Activated T-cell treated with anti-CD3 and anti-CD28 coated beads, Interleukin-2, amount 50 U/mL, for 72 hours (primary cell): ENCODE results near the gene CATSPERB. TPM values are rescaled to one million over a fixed set of nuclear protein-coding genes. Genes with fewer than 3 reads are reported as not detected.
"Not testable (repeated sequence)": the region's sequence is repeated elsewhere in the genome, so short reads cannot be mapped to it uniquely, and the experiment has no call there.

Source experiments
- ATAC-seq, 2 donors: fragments of 150-1000 bp; cut with Tn5 transposase; replicated peaks in 1 of 2; 2 replicates each; pipeline ENCODE4 v1.10.0; 2021; ENCODE audit warnings: moderate library complexity in 2 of 2, mild to moderate bottlenecking in 1 of 2
- DNase-seq, 2 donors: peaks; one replicate each; pipeline ENCODE4 v3.0.0; 2021 to 2022; ENCODE audit warnings: mixed read lengths in 1 of 2
- H3K27ac Mint-ChIP-seq: one replicate; pipeline ENCODE4 v1.8.0; 2022; ENCODE audit warnings: mild to moderate bottlenecking, moderate library complexity, mixed read lengths
- H3K27me3 Mint-ChIP-seq: one replicate; pipeline ENCODE4 v1.8.0; 2022; ENCODE audit warnings: low read depth, mixed read lengths
- H3K36me3 Mint-ChIP-seq, 2 donors: one replicate each; pipeline ENCODE4 v1.8.0; 2022; ENCODE audit warnings: mixed read lengths in 2 of 2, mild to moderate bottlenecking in 1 of 2; ENCODE audit not compliant: insufficient read depth in 2 of 2
- H3K4me1 Mint-ChIP-seq: one replicate; pipeline ENCODE4 v1.8.0; 2022; ENCODE audit warnings: low read depth, mixed read lengths
- H3K4me3 Mint-ChIP-seq, 2 donors: one replicate each; pipeline ENCODE4 v1.8.0; 2022; ENCODE audit warnings: mild to moderate bottlenecking in 2 of 2, mixed read lengths in 2 of 2, moderate library complexity in 2 of 2
- H3K9me3 Mint-ChIP-seq, 2 donors: one replicate each; pipeline ENCODE4 v1.8.0; 2022; ENCODE audit warnings: mixed read lengths in 2 of 2
- total RNA-seq, 2 donors: library from RNA; stranded (reverse); gene quantifications; one replicate each; pipeline ENCODE4 v1.2.3, GENCODE V29; 2022

The CATSPERB gene
- total RNA-seq, 2 donors from 2014 or later, result 0.91 to 2.3 TPM

GRCh38 chr14:91580876-91581577 is 150.9 kb downstream of the CATSPERB start:
- H3K4me3 Mint-ChIP-seq, result no peak overlapping the region
- H3K27me3 Mint-ChIP-seq, result peaks cover 13% of the 10 kb centered on the region
- H3K9me3 Mint-ChIP-seq, result peaks cover 5 to 6% of the 10 kb centered on the region in 2 donors
- DNase-seq, result no peak
- H3K36me3 Mint-ChIP-seq, result peaks cover 5 to 7% of the 10 kb centered on the region in 2 donors
- H3K4me1 Mint-ChIP-seq, result no peaks in the 10 kb centered on the region
- no peak overlapping the region for H3K27ac Mint-ChIP-seq
- no peak for ATAC-seq

- DNase-seq (no peak), ATAC-seq (no peak)
- Mint-ChIP-seq H3K9me3 (no peaks in the 10 kb centered on the region), H3K4me1 (peaks cover 17% of the 10 kb centered on the region), H3K27ac (no peak overlapping the region), H3K27me3 (peaks cover 29% of the 10 kb centered on the region), H3K36me3 (peaks cover 0 to 4% of the 10 kb centered on the region in 2 donors), H3K4me3 (no peak overlapping the region)
Observed at GRCh38 chr14:91577632-91578233, 154.2 kb downstream of the CATSPERB start.

DNA sequence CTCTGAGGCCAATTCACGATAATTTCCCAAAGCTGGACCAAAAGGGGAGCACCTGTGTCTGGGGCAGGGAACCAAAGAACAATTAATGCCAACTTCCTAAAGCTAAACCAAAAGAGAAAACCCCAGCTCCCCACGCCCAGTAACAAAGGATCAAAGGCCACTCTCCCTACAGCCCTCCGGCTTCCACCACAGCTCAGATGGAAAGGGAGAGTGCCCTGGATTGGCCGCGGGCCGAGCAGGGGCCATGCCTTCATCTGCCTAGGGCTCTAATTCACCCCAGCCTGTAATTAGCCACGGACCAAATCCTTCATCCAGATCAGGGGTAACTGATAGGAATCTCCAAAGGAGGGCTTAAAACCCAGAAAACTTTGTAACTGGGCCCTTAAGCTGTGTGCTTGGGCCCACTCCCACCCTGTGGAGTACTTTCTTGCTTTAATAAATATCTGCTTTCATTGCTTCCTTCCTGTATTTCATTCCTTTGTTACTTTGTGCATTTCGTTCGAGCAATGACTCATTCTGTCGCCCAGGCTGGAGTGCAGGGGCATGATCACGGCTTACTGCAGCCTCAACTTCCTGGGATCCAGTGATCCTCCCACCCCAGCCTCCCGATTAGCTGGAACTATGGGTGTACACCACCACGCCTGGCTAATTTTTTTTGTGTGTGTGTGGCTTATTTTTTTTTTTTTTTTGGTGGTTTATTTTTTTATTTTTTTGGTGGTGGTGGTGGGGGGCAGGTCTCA is 156.2 kb downstream of the CATSPERB start:
- Mint-ChIP-seq H3K36me3 (peaks cover 0 to 4% of the 10 kb centered on the region in 2 donors), H3K4me3 (peak overlapping the region in 1 of 2 donors; percentile 87), H3K27ac (no peak overlapping the region), H3K4me1 (peaks cover 17% of the 10 kb centered on the region), H3K9me3 (no peaks in the 10 kb centered on the region), H3K27me3 (peaks cover 27% of the 10 kb centered on the region)
- DNase-seq (no peak), ATAC-seq (no peak)

GRCh38 chr14:91573894-91574837 is 157.7 kb downstream of the CATSPERB start:
- Mint-ChIP-seq H3K27me3 (peaks cover 22% of the 10 kb centered on the region), H3K27ac (peak overlapping the region; percentile 75), H3K36me3 (peaks cover 0 to 4% of the 10 kb centered on the region in 2 donors), H3K9me3 (no peaks in the 10 kb centered on the region), H3K4me1 (peaks cover 17% of the 10 kb centered on the region), H3K4me3 (peak overlapping the region; percentile 87)
- ATAC-seq (peak; percentile 91 to 94), DNase-seq (peak; percentile 78 to 89)

- H3K4me1 Mint-ChIP-seq, result peaks cover 17% of the 10 kb centered on the region
- no peaks in the 10 kb centered on the region for H3K9me3 Mint-ChIP-seq
- ATAC-seq (no peak), DNase-seq (no peak)
- H3K4me3 Mint-ChIP-seq, result peak overlapping the region; percentile 87
- H3K27ac Mint-ChIP-seq, result peak overlapping the region; percentile 63
- H3K36me3 Mint-ChIP-seq, result peaks cover 0 to 4% of the 10 kb centered on the region in 2 donors
- H3K27me3 Mint-ChIP-seq, result peaks cover 22% of the 10 kb centered on the region
Observed at GRCh38 chr14:91573528-91573893, 158.4 kb downstream of the CATSPERB start.

DNA sequence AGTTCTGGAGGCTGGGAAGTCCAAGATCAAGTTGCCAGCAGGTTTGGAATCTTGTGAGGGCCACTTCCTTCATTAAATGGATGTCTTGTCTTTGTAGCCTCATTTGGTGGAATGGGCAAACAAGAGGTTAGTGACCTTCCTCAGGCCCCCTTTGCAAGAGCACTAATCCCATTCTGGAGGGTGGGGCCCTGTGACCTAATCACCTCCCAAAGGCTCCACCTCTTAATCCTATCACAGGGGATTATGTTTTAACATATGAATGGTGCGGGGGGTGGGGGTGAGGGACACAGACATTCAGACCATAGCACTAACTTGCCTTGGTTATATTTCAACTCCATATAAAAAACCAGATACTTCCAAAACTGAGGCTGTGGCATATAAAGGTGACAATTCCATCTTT is 161.9 kb downstream of the CATSPERB start:
- Mint-ChIP-seq H3K4me3 (no peak overlapping the region), H3K4me1 (peaks cover 17% of the 10 kb centered on the region), H3K27me3 (peaks cover 22% of the 10 kb centered on the region), H3K9me3 (no peaks in the 10 kb centered on the region), H3K36me3 (no peaks in the 10 kb centered on the region), H3K27ac (no peak overlapping the region)
- ATAC-seq (no peak), DNase-seq (no peak)

- Mint-ChIP-seq H3K4me1 (peaks cover 12% of the 10 kb centered on the region), H3K4me3 (no peak overlapping the region), H3K9me3 (no peaks in the 10 kb centered on the region), H3K36me3 (no peaks in the 10 kb centered on the region), H3K27ac (no peak overlapping the region), H3K27me3 (peaks cover 15% of the 10 kb centered on the region)
- DNase-seq (no peak), ATAC-seq (no peak)
Observed at GRCh38 chr14:91569301-91569700, 162.6 kb downstream of the CATSPERB start.

DNA sequence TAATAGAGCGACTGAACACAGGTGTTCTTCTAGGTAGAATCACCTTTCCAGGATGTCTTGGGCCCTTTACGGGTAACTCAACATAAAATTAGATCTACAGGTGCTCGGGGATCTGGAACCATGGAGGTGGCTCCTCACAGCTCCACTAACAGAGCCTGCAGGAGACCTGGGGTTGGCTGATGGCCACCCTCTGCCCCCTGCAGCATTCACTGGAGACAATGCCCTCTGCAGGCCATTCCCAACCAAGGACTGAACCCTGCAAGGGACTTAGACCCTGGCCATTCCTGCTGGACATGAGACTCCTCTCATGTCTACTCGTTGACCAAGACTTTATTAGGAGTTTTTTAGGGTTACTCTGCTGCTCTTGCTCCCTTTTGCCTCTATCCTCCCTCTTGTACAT is 163.3 kb downstream of the CATSPERB start:
- no peak for ATAC-seq
- Mint-ChIP-seq H3K9me3 (no peaks in the 10 kb centered on the region), H3K36me3 (no peaks in the 10 kb centered on the region), H3K4me3 (no peak overlapping the region), H3K4me1 (peaks cover 7% of the 10 kb centered on the region), H3K27me3 (peaks cover 13% of the 10 kb centered on the region), H3K27ac (no peak overlapping the region)
- no peak for DNase-seq

GRCh38 chr14:91567827-91568226 is 164.1 kb downstream of the CATSPERB start:
- H3K36me3 Mint-ChIP-seq, H3K9me3 Mint-ChIP-seq, ATAC-seq, H3K27me3 Mint-ChIP-seq, DNase-seq, H3K4me1 Mint-ChIP-seq, H3K27ac Mint-ChIP-seq, H3K4me3 Mint-ChIP-seq: not testable (repeated sequence)

DNA sequence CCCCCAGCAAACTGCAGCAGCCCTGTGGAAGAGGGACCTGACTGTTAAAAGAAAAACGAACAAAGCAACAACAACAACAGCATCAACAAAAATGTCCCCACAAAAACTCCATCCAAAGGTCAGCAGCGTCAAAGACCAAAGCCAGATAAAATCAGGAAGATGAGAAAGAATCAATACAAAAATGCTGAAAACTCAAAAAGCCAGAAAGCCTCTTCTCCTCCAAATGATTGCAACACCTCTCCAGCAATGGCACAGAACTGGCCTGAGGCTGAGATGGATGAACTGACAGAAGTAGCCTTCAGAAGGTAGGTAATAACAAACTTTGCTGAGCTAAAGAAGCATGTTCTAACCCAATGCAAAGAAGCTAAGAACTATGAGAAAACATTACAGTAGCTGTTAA is 176.4 kb downstream of the CATSPERB start:
- no peaks in the 10 kb centered on the region for H3K36me3 Mint-ChIP-seq
- H3K27me3 Mint-ChIP-seq, result no peaks in the 10 kb centered on the region
- no peak overlapping the region for H3K27ac Mint-ChIP-seq
- peaks cover 0 to 7% of the 10 kb centered on the region in 2 donors for H3K9me3 Mint-ChIP-seq
- H3K4me1 Mint-ChIP-seq, result no peaks in the 10 kb centered on the region
- DNase-seq, result no peak
- no peak for ATAC-seq
- no peak overlapping the region for H3K4me3 Mint-ChIP-seq

- ATAC-seq, result no peak
- Mint-ChIP-seq H3K27me3 (no peaks in the 10 kb centered on the region), H3K36me3 (no peaks in the 10 kb centered on the region), H3K4me3 (no peak overlapping the region), H3K4me1 (no peaks in the 10 kb centered on the region), H3K27ac (no peak overlapping the region), H3K9me3 (peaks cover 0 to 7% of the 10 kb centered on the region in 2 donors)
- DNase-seq, result no peak
Observed at GRCh38 chr14:91554535-91555332, 177.2 kb downstream of the CATSPERB start.

- Mint-ChIP-seq H3K9me3 (no peaks in the 10 kb centered on the region), H3K4me3 (no peak overlapping the region), H3K36me3 (peaks cover 0 to 3% of the 10 kb centered on the region in 2 donors), H3K27me3 (peaks cover 7% of the 10 kb centered on the region), H3K4me1 (no peaks in the 10 kb centered on the region), H3K27ac (no peak overlapping the region)
- ATAC-seq (no peak), DNase-seq (no peak)
Observed at GRCh38 chr14:91548108-91548507, 183.8 kb downstream of the CATSPERB start.
